ENCODE results near the gene JAK1.

- TF ChIP-seq MLX (CRISPR knock-in tag; IDR thresholded peaks at IDR 0.05), result no peak
- TF ChIP-seq CTCF (IDR thresholded peaks at IDR 0.05), result no peak
- TF ChIP-seq CREM (CRISPR knock-in tag; IDR thresholded peaks at IDR 0.05), result no peak
- TF ChIP-seq PRDM15 (CRISPR knock-in tag; IDR thresholded peaks at IDR 0.05), result no peak
- TF ChIP-seq PREB (CRISPR knock-in tag; IDR thresholded peaks at IDR 0.05; ENCODE audit: borderline replicate concordance), result no peak
- no peak for TF ChIP-seq RELA (CRISPR knock-in tag; IDR thresholded peaks at IDR 0.05; ENCODE audit: borderline replicate concordance)
- no peak for TF ChIP-seq ZNF232 (CRISPR knock-in tag; IDR thresholded peaks at IDR 0.05)
- TF ChIP-seq SP1 (CRISPR knock-in tag; conservative IDR thresholded peaks at IDR 0.05), result no peak
- TF ChIP-seq E2F4 (CRISPR knock-in tag; IDR thresholded peaks at IDR 0.05; ENCODE audit: borderline replicate concordance, low read depth), result no peak
Measured at GRCh38 chr1:64829411-64830029, 136.8 kb downstream of the JAK1 start.

Data from WTC11 (cell line).